ENCODE data around the gene DPF3.

GRCh38 chr14:72715215-72715849 is 178.6 kb downstream of the DPF3 start:
- TF ChIP-seq, protein P1, sequence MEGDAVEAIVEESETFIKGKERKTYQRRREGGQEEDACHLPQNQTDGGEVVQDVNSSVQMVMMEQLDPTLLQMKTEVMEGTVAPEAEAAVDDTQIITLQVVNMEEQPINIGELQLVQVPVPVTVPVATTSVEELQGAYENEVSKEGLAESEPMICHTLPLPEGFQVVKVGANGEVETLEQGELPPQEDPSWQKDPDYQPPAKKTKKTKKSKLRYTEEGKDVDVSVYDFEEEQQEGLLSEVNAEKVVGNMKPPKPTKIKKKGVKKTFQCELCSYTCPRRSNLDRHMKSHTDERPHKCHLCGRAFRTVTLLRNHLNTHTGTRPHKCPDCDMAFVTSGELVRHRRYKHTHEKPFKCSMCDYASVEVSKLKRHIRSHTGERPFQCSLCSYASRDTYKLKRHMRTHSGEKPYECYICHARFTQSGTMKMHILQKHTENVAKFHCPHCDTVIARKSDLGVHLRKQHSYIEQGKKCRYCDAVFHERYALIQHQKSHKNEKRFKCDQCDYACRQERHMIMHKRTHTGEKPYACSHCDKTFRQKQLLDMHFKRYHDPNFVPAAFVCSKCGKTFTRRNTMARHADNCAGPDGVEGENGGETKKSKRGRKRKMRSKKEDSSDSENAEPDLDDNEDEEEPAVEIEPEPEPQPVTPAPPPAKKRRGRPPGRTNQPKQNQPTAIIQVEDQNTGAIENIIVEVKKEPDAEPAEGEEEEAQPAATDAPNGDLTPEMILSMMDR (IDR thresholded peaks at IDR 0.05) = no peak
- TF ChIP-seq POLR2A (IDR thresholded peaks at IDR 0.05) = no peak

Data from heart left ventricle (tissue), 13 donors.